ENCODE data around the gene RNF26.

RNF26 gene

GRCh38 chr11:119315131-119316015 is 19.0 kb upstream of the RNF26 start:
- DNase-seq (ENCODE audit: low spot score) = no peak
- peaks cover 3% of the 10 kb centered on the region; the same call in 1 of the 2 replicates for H3K36me3 ChIP-seq (ENCODE audit: low read depth)
- no peak for TF ChIP-seq CTCF (IDR thresholded peaks at IDR 0.05; ENCODE audit: poor library complexity, severe bottlenecking)
- ATAC-seq (ENCODE audit: low read depth) = peak; percentile 11; the same call in 1 of the 3 replicates
- no peaks in the 10 kb centered on the region for H3K9me3 ChIP-seq (ENCODE audit: severe bottlenecking)
- H3K4me1 ChIP-seq (ENCODE audit: insufficient read depth, poor library complexity, severe bottlenecking) = peaks cover 13% of the 10 kb centered on the region
- H3K27me3 ChIP-seq (ENCODE audit: insufficient read depth, poor library complexity, severe bottlenecking) = no peaks in the 10 kb centered on the region
- H3K4me3 ChIP-seq (ENCODE audit: severe bottlenecking) = peak overlapping the region; percentile 46
- peak overlapping the region; percentile 14 for H3K27ac ChIP-seq (ENCODE audit: poor library complexity, severe bottlenecking)

GRCh38 chr11:119316016-119316728 is 18.2 kb upstream of the RNF26 start:
- DNase-seq (ENCODE audit: low spot score) (no peak), ATAC-seq (ENCODE audit: low read depth) (0 out of 3 replicates have a peak, but pooled peaks have one; percentile 5)
- no peak for TF ChIP-seq CTCF (IDR thresholded peaks at IDR 0.05; ENCODE audit: poor library complexity, severe bottlenecking)
- peak overlapping the region; percentile 46 for H3K4me3 ChIP-seq (ENCODE audit: severe bottlenecking)
- H3K4me1 ChIP-seq (ENCODE audit: insufficient read depth, poor library complexity, severe bottlenecking) = peaks cover 13% of the 10 kb centered on the region
- H3K27ac ChIP-seq (ENCODE audit: poor library complexity, severe bottlenecking) = peak overlapping the region; percentile 14
- no peaks in the 10 kb centered on the region for H3K27me3 ChIP-seq (ENCODE audit: insufficient read depth, poor library complexity, severe bottlenecking)
- no peaks in the 10 kb centered on the region for H3K9me3 ChIP-seq (ENCODE audit: severe bottlenecking)
- H3K36me3 ChIP-seq (ENCODE audit: low read depth) = peaks cover 3% of the 10 kb centered on the region; the same call in 1 of the 2 replicates

GRCh38 chr11:119316729-119317591 is 17.4 kb upstream of the RNF26 start, which contains the start of gene MCAM:
Gene MCAM, minus strand, starts transcription at chr11:119317130. Its CDS starts 29 bp downstream, at chr11:119317101.
- no peak for TF ChIP-seq CTCF (IDR thresholded peaks at IDR 0.05; ENCODE audit: poor library complexity, severe bottlenecking)
- Histone ChIP-seq H3K4me3 (ENCODE audit: severe bottlenecking) (peak within 1 kb of the TSS; percentile 46), H3K9me3 (ENCODE audit: severe bottlenecking) (no peaks in the 10 kb centered on the region), H3K27ac (ENCODE audit: poor library complexity, severe bottlenecking) (peak within 1 kb of the TSS; percentile 57), H3K36me3 (ENCODE audit: low read depth) (peaks cover 3% of the 10 kb centered on the region; the same call in 1 of the 2 replicates), H3K4me1 (ENCODE audit: insufficient read depth, poor library complexity, severe bottlenecking) (peaks cover 13% of the 10 kb centered on the region), H3K27me3 (ENCODE audit: insufficient read depth, poor library complexity, severe bottlenecking) (no peaks in the 10 kb centered on the region)
- DNase-seq (ENCODE audit: low spot score) = no peak
- peak; percentile 15; the same call in 1 of the 3 replicates for ATAC-seq (ENCODE audit: low read depth)

- Histone ChIP-seq H3K27ac (ENCODE audit: poor library complexity, severe bottlenecking) (peak overlapping the region; percentile 57), H3K27me3 (ENCODE audit: insufficient read depth, poor library complexity, severe bottlenecking) (no peaks in the 10 kb centered on the region), H3K9me3 (ENCODE audit: severe bottlenecking) (no peaks in the 10 kb centered on the region), H3K36me3 (ENCODE audit: low read depth) (peaks cover 3% of the 10 kb centered on the region; the same call in 1 of the 2 replicates), H3K4me1 (ENCODE audit: insufficient read depth, poor library complexity, severe bottlenecking) (peaks cover 13% of the 10 kb centered on the region), H3K4me3 (ENCODE audit: severe bottlenecking) (no peak overlapping the region)
- TF ChIP-seq CTCF (IDR thresholded peaks at IDR 0.05; ENCODE audit: poor library complexity, severe bottlenecking) = no peak
- 0 out of 3 replicates have a peak, but pooled peaks have one; percentile 2 for ATAC-seq (ENCODE audit: low read depth)
- DNase-seq (ENCODE audit: low spot score) = no peak
Observed at GRCh38 chr11:119317592-119318239, 16.6 kb upstream of the RNF26 start.
